Loucy (cell line): ENCODE results near the gene CISD1.

ENCODE experiments used
- CTCF ChIP-seq: fragments of 200-600 bp; sonication (generic); conservative IDR thresholded peaks from 2 replicates; pipeline ENCODE4 v1.5.1; 2014; ENCODE audit warnings: mild to moderate bottlenecking, antibody characterized with exemption, low read length
- EZH2phosphoT487 ChIP-seq: fragments of 200-600 bp; IDR thresholded peaks from 2 replicates; pipeline ENCODE4 v1.6.1; 2018; ENCODE audit warnings: antibody characterized with exemption, mild to moderate bottlenecking, moderate library complexity, borderline replicate concordance

GRCh38 chr10:58335306-58336005, 66.5 kb downstream of the CISD1 start:
- TF ChIP-seq CTCF (no peak), EZH2phosphoT487 (no peak)
